Neutrophil (primary cell): ENCODE data around the gene PPP4R3A.
"Not testable (repeated sequence)": the region's sequence is repeated elsewhere in the genome, so short reads cannot be mapped to it uniquely, and the experiment has no call there.

Experiments
- H3K27ac ChIP-seq: fragments of 200-600 bp; sonication (generic); 2 replicates; pipeline ENCODE4 v1.5.1; 2016; ENCODE audit warnings: mild to moderate bottlenecking, moderate library complexity
- H3K27me3 ChIP-seq: fragments of 200-600 bp; sonication (generic); 2 replicates; pipeline ENCODE4 v1.6.0; 2016; ENCODE audit warnings: mild to moderate bottlenecking
- H3K36me3 ChIP-seq: fragments of 200-600 bp; sonication (generic); 2 replicates; pipeline ENCODE4 v1.5.1; 2017
- H3K4me1 ChIP-seq, 2 experiments: fragments of 200-600 bp in 1 of 2; sonication (generic) in 1 of 2; 1 replicate in 1 of 2; 2 replicates in 1 of 2; pipeline versions ENCODE4 v1.5.1 to v1.6.1; 2013 to 2016; ENCODE audit warnings: low read depth in 1 of 2, low read length in 1 of 2, mild to moderate bottlenecking in 1 of 2, moderate library complexity in 1 of 2; ENCODE audit not compliant: control insufficient read depth in 1 of 2, insufficient read depth in 1 of 2
- H3K4me3 ChIP-seq, 2 experiments: fragments of 200-600 bp in 1 of 2; sonication (generic) in 1 of 2; 1 replicate in 1 of 2; 2 replicates in 1 of 2; pipeline ENCODE4 v1.5.1; 2013 to 2016; ENCODE audit warnings: low read depth in 1 of 2, low read length in 1 of 2, mild to moderate bottlenecking in 1 of 2, moderate library complexity in 1 of 2
- H3K9me3 ChIP-seq: fragments of 200-600 bp; sonication (generic); 2 replicates; pipeline ENCODE4 v1.5.1; 2016
- TF ChIP-seq, protein P1 (sequence below): fragments of 200-600 bp; sonication (generic); IDR thresholded peaks from 2 replicates; pipeline ENCODE4 v1.5.1; 2016; ENCODE audit warnings: antibody characterized with exemption

Gene PPP4R3A

GRCh38 chr14:91501951-91502930 lies 7.9 kb downstream of the PPP4R3A start:
- no peaks in the 10 kb centered on the region for H3K9me3 ChIP-seq
- peaks cover 22% of the 10 kb centered on the region for H3K36me3 ChIP-seq
- no peak overlapping the region for H3K4me3 ChIP-seq
- no peaks in the 10 kb centered on the region for H3K27me3 ChIP-seq
- peak overlapping the region; percentile 12 for H3K27ac ChIP-seq
- TF ChIP-seq, protein P1, sequence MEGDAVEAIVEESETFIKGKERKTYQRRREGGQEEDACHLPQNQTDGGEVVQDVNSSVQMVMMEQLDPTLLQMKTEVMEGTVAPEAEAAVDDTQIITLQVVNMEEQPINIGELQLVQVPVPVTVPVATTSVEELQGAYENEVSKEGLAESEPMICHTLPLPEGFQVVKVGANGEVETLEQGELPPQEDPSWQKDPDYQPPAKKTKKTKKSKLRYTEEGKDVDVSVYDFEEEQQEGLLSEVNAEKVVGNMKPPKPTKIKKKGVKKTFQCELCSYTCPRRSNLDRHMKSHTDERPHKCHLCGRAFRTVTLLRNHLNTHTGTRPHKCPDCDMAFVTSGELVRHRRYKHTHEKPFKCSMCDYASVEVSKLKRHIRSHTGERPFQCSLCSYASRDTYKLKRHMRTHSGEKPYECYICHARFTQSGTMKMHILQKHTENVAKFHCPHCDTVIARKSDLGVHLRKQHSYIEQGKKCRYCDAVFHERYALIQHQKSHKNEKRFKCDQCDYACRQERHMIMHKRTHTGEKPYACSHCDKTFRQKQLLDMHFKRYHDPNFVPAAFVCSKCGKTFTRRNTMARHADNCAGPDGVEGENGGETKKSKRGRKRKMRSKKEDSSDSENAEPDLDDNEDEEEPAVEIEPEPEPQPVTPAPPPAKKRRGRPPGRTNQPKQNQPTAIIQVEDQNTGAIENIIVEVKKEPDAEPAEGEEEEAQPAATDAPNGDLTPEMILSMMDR, result no peak
- H3K4me1 ChIP-seq, result peaks cover 0 to 14% of the 10 kb centered on the region in 2 experiments

- Histone ChIP-seq H3K27ac (no peak overlapping the region), H3K27me3 (no peaks in the 10 kb centered on the region), H3K36me3 (peaks cover 16% of the 10 kb centered on the region), H3K9me3 (no peaks in the 10 kb centered on the region), H3K4me3 (no peak overlapping the region), H3K4me1 (peaks cover 5 to 6% of the 10 kb centered on the region in 2 experiments)
- TF ChIP-seq, protein P1, result no peak
Observed at GRCh38 chr14:91501348-91501747, 8.8 kb downstream of the PPP4R3A start.

DNA sequence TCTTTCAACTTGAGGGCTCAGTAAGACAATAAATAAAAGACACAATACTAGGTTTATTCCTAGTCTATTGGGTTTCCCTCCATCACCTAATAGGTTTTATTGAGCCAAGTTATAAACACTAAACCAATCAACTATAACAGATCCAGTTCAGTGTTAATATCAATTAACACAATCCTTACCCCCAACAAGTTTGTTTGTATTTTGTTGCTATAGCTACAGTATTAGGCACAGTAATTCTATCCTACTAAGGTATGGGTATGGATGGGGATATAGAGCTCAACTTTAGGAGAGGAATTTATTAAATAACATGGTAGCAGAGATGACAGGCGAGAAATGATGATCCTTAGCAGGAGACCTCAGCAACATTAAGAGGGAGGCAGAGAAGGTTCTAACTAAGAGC lies 13.3 kb downstream of the PPP4R3A start:
- H3K27ac ChIP-seq, result peak overlapping the region; percentile 26
- H3K9me3 ChIP-seq, result no peaks in the 10 kb centered on the region
- H3K36me3 ChIP-seq, result peaks cover 5% of the 10 kb centered on the region
- no peaks in the 10 kb centered on the region for H3K27me3 ChIP-seq
- H3K4me1 ChIP-seq, result peaks cover 0 to 11% of the 10 kb centered on the region in 2 experiments
- no peak overlapping the region for H3K4me3 ChIP-seq
- TF ChIP-seq, protein P1, result no peak

DNA sequence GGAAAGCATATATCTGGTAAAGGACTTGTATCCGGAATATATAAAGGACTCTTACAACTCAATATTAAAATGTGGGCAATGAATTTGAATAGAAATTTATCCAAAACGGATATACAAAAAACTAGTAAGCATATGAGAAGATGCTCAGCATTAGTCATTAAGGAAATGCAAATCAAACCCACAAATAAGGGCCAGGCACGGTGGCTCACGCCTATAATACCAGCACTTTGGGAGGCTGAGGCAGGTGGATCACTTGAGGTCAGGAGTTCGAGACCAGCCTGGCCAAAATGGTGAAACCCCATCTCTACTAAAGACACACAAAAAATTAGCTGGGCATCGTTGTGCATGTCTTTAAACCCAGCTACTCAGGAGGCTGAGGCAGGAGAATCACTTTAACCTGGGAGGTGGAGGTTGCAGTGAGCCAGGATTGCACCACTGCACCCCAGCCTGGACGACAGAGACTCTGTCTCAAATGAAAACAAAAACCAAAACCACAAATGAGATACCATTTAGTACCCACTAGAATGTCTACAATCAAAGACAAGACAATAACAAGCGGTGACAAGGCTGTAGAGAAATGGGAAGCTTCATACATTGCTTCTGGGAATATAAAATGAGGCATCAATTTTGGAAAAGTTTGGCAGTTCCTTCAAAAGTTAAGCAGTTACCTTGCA lies 15.6 kb downstream of the PPP4R3A start:
- peak overlapping the region; percentile 38 for H3K27ac ChIP-seq
- not testable (repeated sequence) for H3K27me3 ChIP-seq, H3K4me3 ChIP-seq, H3K9me3 ChIP-seq
- peaks cover 12% of the 10 kb centered on the region for H3K36me3 ChIP-seq
- peaks cover 0 to 11% of the 10 kb centered on the region in 2 experiments for H3K4me1 ChIP-seq

DNA sequence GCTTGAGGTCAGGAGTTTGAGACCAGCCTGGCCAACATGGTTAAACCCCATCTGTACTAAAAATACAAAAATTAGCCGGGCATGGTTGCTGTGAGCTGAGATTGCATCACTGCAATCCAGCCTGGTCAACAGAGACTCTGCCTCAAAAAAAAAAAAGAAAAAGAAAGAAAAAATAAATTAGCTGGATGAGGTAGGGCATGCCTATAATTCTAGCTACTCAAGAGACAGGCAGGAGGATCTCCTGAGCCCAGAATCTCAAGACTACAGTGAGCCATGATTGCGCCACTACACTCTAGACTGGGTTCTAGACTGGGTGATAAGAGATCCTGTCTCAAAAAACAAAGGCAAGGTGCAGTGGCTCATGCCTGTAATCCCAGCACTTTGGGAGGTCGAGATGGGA lies 16.9 kb downstream of the PPP4R3A start:
- Histone ChIP-seq H3K4me1 (peaks cover 0 to 11% of the 10 kb centered on the region in 2 experiments), H3K9me3 (no peaks in the 10 kb centered on the region), H3K4me3 (no peak overlapping the region), H3K27me3 (no peaks in the 10 kb centered on the region), H3K36me3 (peaks cover 13% of the 10 kb centered on the region), H3K27ac (no peak overlapping the region)
- TF ChIP-seq, protein P1, result no peak

DNA sequence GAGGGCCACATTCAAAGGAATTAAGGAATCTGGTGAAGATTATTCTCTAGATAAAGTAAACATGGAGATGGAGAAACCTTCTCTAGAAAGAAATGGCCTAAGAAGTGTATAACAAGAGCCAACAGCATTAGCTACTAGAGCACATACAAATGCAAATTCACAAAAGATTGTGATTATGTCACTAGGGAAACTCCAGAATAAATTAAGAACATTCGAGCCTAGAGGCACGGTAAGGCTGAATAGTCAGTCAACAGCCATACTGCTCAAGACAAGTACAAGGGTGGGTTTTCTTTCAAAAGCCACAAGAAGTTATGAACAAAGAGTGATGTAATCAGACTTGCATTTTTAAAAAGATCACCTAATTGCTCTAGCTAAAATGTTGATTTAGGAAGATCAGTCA lies 25.4 kb downstream of the PPP4R3A start:
- H3K27ac ChIP-seq, result no peak overlapping the region
- TF ChIP-seq, protein P1, result no peak
- H3K36me3 ChIP-seq, result peaks cover 62% of the 10 kb centered on the region
- H3K4me1 ChIP-seq, result no peaks in the 10 kb centered on the region
- H3K4me3 ChIP-seq, result no peak overlapping the region
- no peaks in the 10 kb centered on the region for H3K27me3 ChIP-seq
- no peaks in the 10 kb centered on the region for H3K9me3 ChIP-seq
